Left lung (tissue), 10 donors: ENCODE results near the gene PHC2. TPM values are rescaled to one million over a fixed set of nuclear protein-coding genes. Genes with fewer than 3 reads are reported as not detected.

Source experiments
- ATAC-seq: fragments of 200-7000 bp; cut with Tn5 transposase; one replicate; pipeline ENCODE4 v1.9.1; 2020; ENCODE audit warnings: moderate library complexity
- DNase-seq, 4 donors: peaks; one replicate each; pipeline ENCODE4 v3.0.0-alpha.2; 2013 to 2020
- H3K27ac ChIP-seq, 2 donors: fragments of 200-600 bp; sonication (generic) in 1 of 2; one replicate each; pipeline versions ENCODE4 v1.5.0 to v1.8.0; 2020 to 2021
- H3K27me3 ChIP-seq, 2 donors: fragments of 200-600 bp; sonication (generic) in 1 of 2; one replicate each; pipeline versions ENCODE4 v1.5.0 to v1.8.0; 2020 to 2021
- H3K36me3 ChIP-seq, 2 donors: fragments of 200-600 bp; sonication (generic) in 1 of 2; one replicate each; pipeline versions ENCODE4 v1.5.0 to v1.8.0; 2020 to 2021
- H3K4me1 ChIP-seq, 2 donors: fragments of 200-600 bp; one replicate each; pipeline ENCODE4 v1.8.0; 2021
- H3K4me3 ChIP-seq, 2 donors: fragments of 200-600 bp; sonication (generic) in 1 of 2; one replicate each; pipeline versions ENCODE4 v1.5.0 to v1.8.0; 2020 to 2021; ENCODE audit warnings: mild to moderate bottlenecking in 1 of 2
- H3K9me3 ChIP-seq, 2 donors: fragments of 200-600 bp; sonication (generic) in 1 of 2; one replicate each; pipeline versions ENCODE4 v1.5.0 to v1.8.0; 2020 to 2021
- CTCF ChIP-seq, 2 donors: fragments of 200-600 bp; sonication (generic) in 1 of 2; IDR thresholded peaks; one replicate each; pipeline versions ENCODE4 v1.5.0 to v1.8.0; 2021; ENCODE audit warnings: antibody characterized with exemption in 2 of 2
- intact Hi-C, 2 donors: fragments of 100-400 bp; cut with DNase I; formaldehyde crosslinking; loops; one replicate each; pipeline versions ENCODE4 v1.11.2 to v1.14.2; 2022
- polyA plus RNA-seq, 6 donors: library from polyadenylated mRNA; unstranded; fragments of 120-200 nt; gene quantifications; one replicate each; pipeline ENCODE4 v1.2.1, GENCODE V29; 2013; ENCODE audit not compliant: insufficient read length in 6 of 6
- total RNA-seq, 2 donors: library from RNA; stranded (reverse); fragmentation: NEBNext Ultra II Directional; extraction: Animal tissue kit (Norgen Biotek cat#: 25700); gene quantifications; one replicate each; pipeline ENCODE4 v1.2.1, GENCODE V29; 2021
- donor health status: DM: no; HTN: yes; CAD: no.
- donor health status: DM: no; HTN: no; CAD: no.

Gene PHC2
- total and polyA plus RNA-seq, 8 donors = 78.2 to 125 (median 83.0) TPM

- intact Hi-C loops = loop anchor here in 1 of 2 donors (5.0 to 10.0 kb wide), 2 partner anchors 72 to 144 kb away; no protein-coding TSS in a partner anchor
- TF ChIP-seq CTCF (IDR thresholded peaks at IDR 0.05) = no peak
Observed at GRCh38 chr1:33369081-33369480, 61.8 kb downstream of the PHC2 start.

GRCh38 chr1:33368431-33368830 lies 62.5 kb downstream of the PHC2 start:
- no peak for TF ChIP-seq CTCF (IDR thresholded peaks at IDR 0.05)

More at GRCh38 chr1:33369081-33369480, 61.8 kb downstream of the PHC2 start:
- H3K27ac ChIP-seq = no peak overlapping the region
- H3K4me1 ChIP-seq = peaks cover 3 to 25% of the 10 kb centered on the region in 2 donors
- H3K4me3 ChIP-seq = no peak overlapping the region
- no peaks in the 10 kb centered on the region for H3K9me3 ChIP-seq
- peaks cover 0 to 8% of the 10 kb centered on the region in 2 donors for H3K36me3 ChIP-seq
- ATAC-seq = no peak
- H3K27me3 ChIP-seq = no peaks in the 10 kb centered on the region
- no peak for DNase-seq

GRCh38 chr1:33367485-33368405 lies 63.1 kb downstream of the PHC2 start:
- no peaks in the 10 kb centered on the region for H3K27me3 ChIP-seq
- peak; percentile 94 to 95 for TF ChIP-seq CTCF (IDR thresholded peaks at IDR 0.05)
- peaks cover 3 to 29% of the 10 kb centered on the region in 2 donors for H3K4me1 ChIP-seq
- H3K4me3 ChIP-seq = no peak overlapping the region
- DNase-seq (peak; percentile 76 to 98 (median 90)), ATAC-seq (peak; percentile 92)
- peak overlapping the region in 1 of 2 donors; percentile 54 for H3K27ac ChIP-seq
- intact Hi-C loops = loop anchor here in 1 of 2 donors (5.0 to 10.0 kb wide), 2 partner anchors 70 to 143 kb away; no protein-coding TSS in a partner anchor
- H3K36me3 ChIP-seq = peaks cover 0 to 7% of the 10 kb centered on the region in 2 donors
- no peaks in the 10 kb centered on the region for H3K9me3 ChIP-seq

More at GRCh38 chr1:33368431-33368830, 62.5 kb downstream of the PHC2 start:
- DNase-seq (no peak), ATAC-seq (no peak)
- Histone ChIP-seq H3K36me3 (peaks cover 0 to 8% of the 10 kb centered on the region in 2 donors), H3K9me3 (no peaks in the 10 kb centered on the region), H3K4me1 (peaks cover 3 to 29% of the 10 kb centered on the region in 2 donors), H3K27me3 (no peaks in the 10 kb centered on the region), H3K27ac (no peak overlapping the region), H3K4me3 (no peak overlapping the region)
- intact Hi-C loops = loop anchor here in 1 of 2 donors (5.0 to 10.0 kb wide), 2 partner anchors 71 to 144 kb away; no protein-coding TSS in a partner anchor

- Histone ChIP-seq H3K27ac (no peak overlapping the region), H3K4me3 (no peak overlapping the region), H3K4me1 (peaks cover 3 to 33% of the 10 kb centered on the region in 2 donors), H3K27me3 (no peaks in the 10 kb centered on the region), H3K36me3 (peaks cover 0 to under 1% of the 10 kb centered on the region in 2 donors), H3K9me3 (no peaks in the 10 kb centered on the region)
- no peak for ATAC-seq
- no peak for DNase-seq
- TF ChIP-seq CTCF (IDR thresholded peaks at IDR 0.05) = no peak
- intact Hi-C loops = loop anchor here in 1 of 2 donors (5.0 to 10.0 kb wide), 2 partner anchors 70 to 142 kb away; no protein-coding TSS in a partner anchor
Observed at GRCh38 chr1:33366762-33367484, 64.0 kb downstream of the PHC2 start.
